Hindlimb muscle (tissue), 1 donor: ENCODE results near the gene PLA2G4A. TPM values are rescaled to one million over a fixed set of nuclear protein-coding genes. Genes with fewer than 3 reads are reported as not detected.

Source experiments
- DNase-seq: peaks from one replicate; pipeline ENCODE4 v3.0.0-alpha.2; 2013
- polyA plus RNA-seq: library from polyadenylated mRNA; unstranded; fragments of 120-200 nt; gene quantifications from one replicate; pipeline ENCODE4 v1.2.1, GENCODE V29; 2013; ENCODE audit not compliant: insufficient read length

The PLA2G4A gene
- polyA plus RNA-seq, 1 donor: 2.2 TPM

DNA sequence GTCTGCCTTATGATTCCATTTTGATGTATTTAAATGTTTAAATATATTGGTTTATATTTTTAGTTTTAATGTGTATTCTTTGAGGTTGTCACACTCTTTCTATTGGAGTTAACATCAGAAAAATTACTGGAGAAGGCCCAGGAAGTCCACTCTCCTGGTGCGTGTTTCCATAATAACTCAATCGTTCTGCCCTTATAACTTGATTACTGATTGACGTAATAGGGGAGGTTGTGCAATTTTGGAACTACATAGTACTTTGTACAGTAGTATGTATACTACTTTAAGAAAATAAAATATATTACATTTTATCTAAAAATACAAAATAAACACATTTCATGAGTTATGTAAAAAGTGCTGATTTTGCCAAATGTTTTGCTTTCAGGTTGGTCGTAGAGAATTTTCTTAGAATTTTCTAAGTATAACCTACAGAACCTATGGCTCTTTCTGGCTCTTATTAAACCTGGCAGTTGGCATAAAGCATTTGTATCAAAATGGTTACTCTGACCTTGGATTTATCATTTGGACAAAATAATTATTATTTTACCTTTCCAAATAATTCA lies 5.7 kb downstream of the PLA2G4A start:
- DNase-seq: no peak

GRCh38 chr1:186835448-186835847 lies 6.7 kb downstream of the PLA2G4A start:
- DNase-seq: no peak

GRCh38 chr1:186837806-186838205 lies 9.1 kb downstream of the PLA2G4A start:
- DNase-seq: no peak

- DNase-seq: no peak
Observed at GRCh38 chr1:186838380-186839040, 9.8 kb downstream of the PLA2G4A start.

DNA sequence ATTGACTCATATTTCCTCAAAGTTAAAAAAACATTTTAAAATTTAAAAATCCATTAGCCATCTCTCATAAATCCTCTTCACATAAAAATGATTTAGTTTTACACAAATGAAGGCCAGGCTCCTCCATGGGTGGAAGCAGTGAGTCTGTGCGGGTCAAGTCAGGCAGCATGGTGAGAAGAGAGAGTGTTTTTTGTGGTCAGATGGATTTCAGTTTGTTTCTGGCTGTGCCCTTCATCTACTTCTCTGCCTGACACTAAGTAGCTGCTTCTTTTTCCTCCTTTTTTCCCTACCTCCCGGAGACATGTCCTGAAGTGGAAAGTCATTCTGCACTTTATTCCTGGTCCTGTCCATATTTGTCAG lies 10.3 kb downstream of the PLA2G4A start:
- no peak for DNase-seq

- no peak for DNase-seq
Observed at GRCh38 chr1:186841599-186841998, 12.8 kb downstream of the PLA2G4A start.

DNA sequence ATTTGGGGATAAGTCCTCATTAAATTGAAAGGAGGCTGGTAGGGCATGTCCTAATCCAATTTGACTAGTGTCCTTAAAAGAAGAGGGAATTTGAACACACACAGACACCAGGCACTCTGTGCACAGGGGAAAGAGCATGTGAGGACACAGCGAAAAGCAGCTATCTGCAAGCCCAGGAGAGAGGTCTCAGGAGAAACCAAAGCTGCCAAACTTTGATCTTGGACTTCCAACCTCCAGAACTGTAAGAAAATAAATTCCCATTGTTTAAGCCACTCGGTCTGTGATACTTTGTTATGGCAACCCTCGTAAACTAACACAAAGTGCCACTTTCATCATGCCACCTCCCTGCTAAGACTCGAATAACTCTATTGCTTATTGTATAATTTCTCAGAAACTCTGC lies 13.8 kb downstream of the PLA2G4A start:
- no peak for DNase-seq

DNA sequence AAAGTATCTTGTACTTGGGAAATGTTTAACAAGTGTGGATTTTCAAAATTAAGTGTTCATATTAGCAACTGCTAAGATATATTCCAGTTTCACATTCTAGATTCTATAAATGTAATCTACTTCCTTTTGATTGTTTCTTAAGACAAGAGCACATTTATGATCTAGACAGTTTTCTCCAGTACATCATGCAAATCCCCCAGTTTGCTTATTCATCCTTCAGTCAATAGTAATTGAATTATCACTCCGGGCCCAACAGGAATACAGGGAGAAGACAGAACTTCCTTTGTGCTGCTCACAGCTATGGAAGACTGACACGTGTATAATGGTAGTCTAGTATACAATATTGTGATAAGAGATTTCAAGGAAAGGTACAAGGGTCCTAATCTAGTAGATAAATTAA lies 14.5 kb downstream of the PLA2G4A start:
- no peak for DNase-seq

- no peak for DNase-seq
Observed at GRCh38 chr1:186843931-186844330, 15.2 kb downstream of the PLA2G4A start.

GRCh38 chr1:186845576-186846210 lies 16.9 kb downstream of the PLA2G4A start:
- peak; percentile 20 for DNase-seq

DNA sequence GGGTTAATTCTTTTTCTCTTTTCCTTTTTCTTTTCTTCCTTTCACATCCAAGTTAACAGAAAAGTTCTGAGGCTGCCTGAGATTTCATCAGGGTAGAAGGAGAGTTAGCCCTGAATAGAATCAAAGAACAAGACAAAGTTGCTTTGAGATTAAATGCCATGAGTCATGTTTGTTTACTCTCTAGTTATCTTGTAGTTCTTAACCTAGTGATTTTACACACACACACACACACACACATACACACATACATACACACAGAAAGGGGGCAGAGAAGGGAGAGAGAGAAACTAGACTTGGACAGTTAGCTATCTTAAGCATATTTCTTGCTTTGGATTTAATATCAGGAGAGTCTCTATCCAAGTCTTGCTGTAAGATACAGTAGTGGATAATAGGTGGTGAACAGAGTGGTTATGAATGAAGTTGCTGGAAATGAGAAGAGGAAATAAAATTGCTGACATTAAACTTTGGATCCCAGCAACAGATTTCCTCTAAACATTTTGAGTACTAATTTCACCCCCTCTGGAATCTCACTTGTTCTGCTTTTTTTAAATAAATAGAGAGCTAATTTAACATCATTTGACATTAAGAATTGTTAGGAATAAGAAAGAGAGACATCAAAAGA lies 19.9 kb downstream of the PLA2G4A start:
- DNase-seq: no peak

DNA sequence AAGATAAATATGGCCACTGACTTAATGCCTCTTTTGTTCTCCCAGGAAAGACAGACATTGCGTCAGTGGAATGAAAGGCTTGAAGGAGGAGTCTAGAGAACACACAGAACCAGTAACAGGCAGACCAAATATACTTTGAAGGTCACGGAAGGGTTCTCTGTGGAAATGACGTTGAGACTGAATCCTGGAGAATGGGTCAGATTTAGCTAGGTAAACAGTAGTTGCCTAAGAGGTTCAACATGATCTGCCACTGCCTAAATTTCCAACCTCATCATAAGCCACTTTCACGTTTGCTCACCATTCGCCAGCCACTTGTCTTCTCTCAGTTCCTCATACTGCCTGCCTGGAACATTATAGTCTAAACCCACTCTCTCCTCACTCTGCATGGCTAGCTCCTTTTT lies 20.5 kb downstream of the PLA2G4A start:
- no peak for DNase-seq

- no peak for DNase-seq
Observed at GRCh38 chr1:186849826-186850225, 21.1 kb downstream of the PLA2G4A start.

DNA sequence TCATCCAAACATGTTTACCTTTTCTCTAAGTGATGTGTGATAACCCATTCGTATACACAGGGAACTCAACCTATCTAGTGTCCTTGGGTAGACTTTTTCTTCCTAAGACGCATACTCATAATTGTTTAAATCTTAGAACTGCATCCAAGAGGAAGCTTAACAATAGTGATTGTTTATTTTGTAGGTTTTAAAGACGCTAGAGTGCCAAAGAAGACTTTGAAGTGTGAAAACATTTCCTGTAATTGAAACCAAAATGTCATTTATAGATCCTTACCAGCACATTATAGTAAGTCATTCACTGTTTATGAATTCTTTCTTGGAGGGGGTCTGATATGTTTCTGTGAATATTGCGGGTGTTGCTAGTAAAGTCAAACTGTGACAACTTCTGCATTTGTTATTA lies 25.4 kb downstream of the PLA2G4A start:
- DNase-seq: no peak

DNA sequence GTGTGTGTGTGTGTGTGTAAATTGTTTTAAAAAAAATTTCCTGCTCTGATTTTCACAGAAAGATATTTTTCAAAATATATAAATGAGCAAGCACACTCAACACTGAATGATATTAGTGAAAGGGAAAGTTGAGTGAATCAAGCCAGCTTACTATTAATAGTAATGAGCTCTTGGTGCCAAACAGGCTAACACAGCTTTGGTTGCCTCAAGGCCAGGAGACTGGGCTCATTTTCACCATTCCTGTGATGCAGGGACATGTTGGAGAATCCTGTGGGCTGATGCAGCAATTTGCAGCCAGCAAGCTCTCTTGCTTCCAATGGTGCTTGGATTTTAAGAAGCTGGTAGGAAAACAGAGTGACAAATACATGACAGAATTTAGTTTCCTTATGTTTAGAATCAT lies 30.2 kb downstream of the PLA2G4A start:
- no peak for DNase-seq

GRCh38 chr1:186859995-186860394 lies 31.2 kb downstream of the PLA2G4A start:
- DNase-seq: no peak

- DNase-seq: no peak
Observed at GRCh38 chr1:186864296-186864695, 35.5 kb downstream of the PLA2G4A start.

DNA sequence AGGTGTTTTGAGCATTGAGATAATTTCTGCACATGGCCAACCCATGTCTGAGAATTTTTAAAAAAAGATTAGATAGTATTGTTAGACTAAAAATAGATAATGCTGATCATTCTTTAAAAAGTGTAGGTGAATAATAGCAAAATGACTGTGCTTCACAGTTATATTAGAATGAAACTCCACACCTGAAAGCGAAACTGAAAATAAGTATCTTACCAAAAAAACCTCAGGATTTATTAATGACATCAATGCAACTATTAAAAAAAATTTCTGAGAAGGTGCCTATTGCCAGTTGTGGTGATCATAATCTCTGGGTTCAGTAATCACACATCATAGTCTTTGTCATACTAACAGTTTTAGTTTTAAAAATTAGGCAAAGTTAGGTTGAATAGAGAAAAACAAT lies 36.5 kb downstream of the PLA2G4A start:
- DNase-seq: no peak

DNA sequence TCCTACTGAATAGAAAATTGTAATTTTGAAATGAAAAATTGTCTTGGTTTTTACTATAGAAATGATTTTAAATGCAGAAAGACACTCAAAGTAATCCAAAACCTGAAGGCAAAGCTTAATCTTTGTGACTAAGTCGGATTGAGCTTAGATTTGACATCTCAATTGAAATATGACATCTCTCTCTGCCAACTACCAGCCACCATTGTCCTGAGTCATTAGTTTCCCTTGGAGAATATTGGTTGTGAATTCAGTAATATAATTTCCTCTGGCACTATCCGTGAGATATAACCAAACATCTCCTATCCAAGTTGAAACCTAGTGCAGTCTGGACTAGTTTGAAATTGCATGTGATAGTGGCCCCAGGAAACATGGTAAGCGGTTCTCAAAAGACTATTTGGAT lies 37.1 kb downstream of the PLA2G4A start:
- no peak for DNase-seq

DNA sequence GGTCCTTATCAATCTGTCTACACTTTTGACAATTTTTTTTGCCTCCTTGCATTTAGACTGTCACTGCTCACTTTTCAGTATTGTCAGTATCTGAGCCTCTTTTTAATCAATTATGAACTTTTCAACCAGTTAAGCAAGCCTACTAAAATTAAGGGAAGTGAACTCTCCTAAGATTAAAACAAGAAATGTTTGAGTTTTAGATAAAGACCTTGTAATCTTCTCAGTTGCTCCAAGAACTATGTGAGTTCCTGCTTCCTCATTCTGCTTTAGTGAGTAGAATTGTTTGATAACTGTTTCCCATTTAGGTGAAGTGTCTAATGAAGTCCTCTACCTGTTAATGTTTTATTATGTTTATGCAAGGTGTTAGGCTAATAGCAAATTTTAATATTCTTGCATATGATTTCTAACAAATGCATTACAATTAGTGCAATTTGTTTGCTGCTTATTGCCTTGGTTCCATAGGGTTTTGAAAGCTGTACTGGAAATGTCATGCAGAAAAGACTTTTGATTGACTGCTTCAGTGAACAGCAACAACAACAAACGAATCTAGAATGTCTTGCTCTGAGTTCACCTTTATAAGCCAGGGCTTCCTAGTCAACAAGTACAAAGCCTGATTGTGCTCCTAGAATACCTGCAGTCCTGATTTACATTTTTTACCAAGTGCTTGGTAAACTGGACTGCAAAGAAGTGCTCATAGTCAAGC lies 40.9 kb downstream of the PLA2G4A start:
- no peak for DNase-seq

DNA sequence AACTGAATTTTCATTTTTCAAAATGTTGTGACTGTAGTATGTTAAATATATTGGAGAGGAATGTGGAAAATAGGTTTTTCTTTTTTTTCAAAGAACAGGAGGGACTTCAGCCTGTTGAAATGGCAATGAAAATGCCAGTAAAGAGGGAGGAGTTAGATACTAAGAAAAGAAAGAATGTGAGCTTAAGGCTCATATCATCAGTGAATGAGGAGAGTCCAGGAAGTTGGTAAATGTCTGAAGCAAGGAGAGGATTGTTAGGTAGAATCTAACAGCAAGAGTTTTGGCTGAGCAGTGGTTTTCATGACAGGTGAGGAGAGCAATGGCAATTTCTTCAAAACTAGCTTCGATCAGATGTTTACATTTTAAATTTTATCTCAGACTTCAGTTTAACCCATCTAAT lies 43.0 kb downstream of the PLA2G4A start:
- no peak for DNase-seq

GRCh38 chr1:186872291-186872690 lies 43.5 kb downstream of the PLA2G4A start:
- no peak for DNase-seq

DNA sequence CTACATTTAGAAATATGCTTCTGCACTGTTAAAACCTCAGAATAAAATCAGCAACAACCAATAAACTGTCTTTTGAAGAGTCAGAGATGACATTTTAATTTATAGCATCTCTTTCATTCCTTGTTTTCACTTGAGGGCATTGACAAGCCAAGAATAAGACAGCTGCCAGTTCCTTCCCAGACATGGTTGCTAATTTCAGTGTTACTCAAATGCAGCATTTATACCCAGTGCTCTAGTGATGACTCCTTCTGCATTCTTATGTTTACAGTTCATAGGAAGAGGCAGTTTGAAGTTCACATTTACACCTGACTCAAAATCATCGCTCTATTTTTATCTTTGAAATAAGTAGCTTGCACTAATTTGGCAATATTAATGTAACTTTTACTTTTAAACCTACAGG lies 44.9 kb downstream of the PLA2G4A start:
- DNase-seq: no peak
